Hepatocyte (in vitro differentiated cells): Measurements from ENCODE around the gene SAMD7.

Experiments
- CTCF ChIP-seq: fragments of 200-600 bp; sonication (generic); IDR thresholded peaks from 2 replicates; pipeline ENCODE4 v1.5.1; 2016; ENCODE audit warnings: antibody characterized with exemption, mild to moderate bottlenecking; ENCODE audit not compliant: poor library complexity
- EZH2 ChIP-seq: fragments of 200-600 bp; sonication (generic); IDR thresholded peaks from 2 replicates; pipeline ENCODE4 v1.6.1; 2016; ENCODE audit warnings: antibody characterized with exemption, mild to moderate bottlenecking, borderline replicate concordance
- EZH2phosphoT487 ChIP-seq: fragments of 200-600 bp; sonication (generic); IDR thresholded peaks from one replicate; pipeline ENCODE4 v1.6.1; 2018; ENCODE audit warnings: antibody characterized with exemption, mild to moderate bottlenecking, low read depth, moderate library complexity; ENCODE audit not compliant: unreplicated experiment, severe bottlenecking

- TF ChIP-seq CTCF = no peak
- no peak for TF ChIP-seq EZH2
- TF ChIP-seq EZH2phosphoT487 = no peak
These were observed 11.8 kb downstream of the SAMD7 start for GRCh38 chr3:169923189-169923588.
